Measurements from ENCODE around the gene ONECUT3. TPM values are rescaled to one million over a fixed set of nuclear protein-coding genes. Genes with fewer than 3 reads are reported as not detected.

ONECUT3 gene
- total and polyA plus RNA-seq, 9 of the 15 experiments (the other 6 are each of a cell fraction or from before 2014, with no cell fraction given): not detected

GRCh38 chr19:1822210-1822609 lies 68.9 kb downstream of the ONECUT3 start:
- WGBS (ENCODE audit: insufficient coverage, low coverage, missing lambda C conversion rate): 97% methylated on average over 17 of the region's 19 CpGs
- no peak for ATAC-seq
- H4K20me1 ChIP-seq (replicated peaks; ENCODE audit: control insufficient read depth, insufficient read depth, low read length): no peaks in the 10 kb centered on the region
- H3K27ac ChIP-seq (ENCODE audit: extremely low read depth, low read depth, low read length): no peak overlapping the region
- TF ChIP-seq ZNF232 (CRISPR knock-in tag; IDR thresholded peaks at IDR 0.05) (no peak), TAF9B (IDR thresholded peaks at IDR 0.05; ENCODE audit: partially characterized antibody) (no peak), ZNF121 (CRISPR knock-in tag; conservative IDR thresholded peaks at IDR 0.05) (no peak), RUNX1 (IDR thresholded peaks at IDR 0.05; ENCODE audit: low read depth) (no peak), POLR2G (IDR thresholded peaks at IDR 0.05; ENCODE audit: low read depth, low read length) (peak; percentile 9; the same call in 1 of the 2 replicates), PTBP1 (IDR thresholded peaks at IDR 0.05; ENCODE audit: low read depth, low read length) (no peak), NR2C1 (IDR thresholded peaks at IDR 0.05) (no peak), NR2C1 (tag; IDR thresholded peaks at IDR 0.05) (no peak), ATF2 (CRISPR knock-in tag; IDR thresholded peaks at IDR 0.05) (no peak)
- TF ChIP-seq, protein P1, sequence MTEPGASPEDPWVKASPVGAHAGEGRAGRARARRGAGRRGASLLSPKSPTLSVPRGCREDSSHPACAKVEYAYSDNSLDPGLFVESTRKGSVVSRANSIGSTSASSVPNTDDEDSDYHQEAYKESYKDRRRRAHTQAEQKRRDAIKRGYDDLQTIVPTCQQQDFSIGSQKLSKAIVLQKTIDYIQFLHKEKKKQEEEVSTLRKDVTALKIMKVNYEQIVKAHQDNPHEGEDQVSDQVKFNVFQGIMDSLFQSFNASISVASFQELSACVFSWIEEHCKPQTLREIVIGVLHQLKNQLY (CRISPR knock-in tag; conservative IDR thresholded peaks at IDR 0.05): no peak
- DNase-seq (ENCODE audit: extremely low read depth in 1 of 4, low spot score in 3 of 4): no peak
- in situ Hi-C loops (cut with MboI) (no loop called here), intact Hi-C loops (cut with micrococcal nuclease) (no loop called here)
- ChIA-PET POLR2A (no interaction called here), CTCF (ENCODE audit: low intra/inter-chr PET ratio) (no interaction called here)
- no peak overlapping the region for H3K4me2 ChIP-seq (ENCODE audit: insufficient read depth, low read length)
- FAIRE-seq: no peak
- H2AFZ ChIP-seq (ENCODE audit: low read depth, low read length): no peak overlapping the region
- no peaks in the 10 kb centered on the region for H3K27me3 ChIP-seq (ENCODE audit: control insufficient read depth in 2 of 2, insufficient read depth in 2 of 2, low read length in 2 of 2)
- H3K9me1 ChIP-seq (ENCODE audit: control insufficient read depth, insufficient read depth, low read length): no peaks in the 10 kb centered on the region
- peaks cover 38% of the 10 kb centered on the region for H3K79me2 ChIP-seq (ENCODE audit: control insufficient read depth, insufficient read depth, low read length)
- BruUV-seq (replicated peaks): no TSS peak
- no peak overlapping the region for H3K4me3 ChIP-seq
- peak overlapping the region in 1 of 2 experiments; percentile 28; a peak in 1 of 4 replicates for H3K9ac ChIP-seq (ENCODE audit: insufficient read depth in 1 of 2, low read depth in 2 of 2, low read length in 2 of 2)
- peaks cover 86% of the 10 kb centered on the region; the same call in 2 of the 3 replicates for H3K36me3 ChIP-seq (ENCODE audit: control insufficient read depth, insufficient read depth, low read length)
- peaks cover 11 to 45% of the 10 kb centered on the region in 2 experiments for H3K4me1 ChIP-seq (replicated peaks in 1 of 2; ENCODE audit: control insufficient read depth in 2 of 2, insufficient read depth in 2 of 2, low read length in 2 of 2)
- H3K9me3 ChIP-seq (replicated peaks; ENCODE audit: control insufficient read depth, insufficient read depth, low read depth, low read length): no peaks in the 10 kb centered on the region
